Putamen (tissue), 1 donor: ENCODE data around the gene MEX3D.
A peak's percentile ranks its signal among the peaks of the same experiment; 100 is the strongest.

ENCODE experiments used
- DNase-seq: peaks from one replicate; pipeline ENCODE4 v3.0.0-alpha.2; 2016; ENCODE audit warnings: low spot score

The MEX3D gene

GRCh38 chr19:1568320-1569019 lies at the start of gene MEX3D:
TSS of gene MEX3D (minus strand) at chr19:1568325. CDS start at chr19:1568058, 267 bp downstream.
- DNase-seq, result peak; percentile 77

GRCh38 chr19:1616875-1617274 lies 48.8 kb upstream of the MEX3D start:
- no peak for DNase-seq

- no peak for DNase-seq
Observed at GRCh38 chr19:1616396-1616795, 48.3 kb upstream of the MEX3D start.

- DNase-seq, result no peak
Observed at GRCh38 chr19:1615156-1615765, 47.1 kb upstream of the MEX3D start.

- DNase-seq, result no peak
Observed at GRCh38 chr19:1613808-1614570, 45.9 kb upstream of the MEX3D start.

GRCh38 chr19:1613146-1613545 lies 45.0 kb upstream of the MEX3D start:
- no peak for DNase-seq

GRCh38 chr19:1612114-1613086 lies 44.3 kb upstream of the MEX3D start:
- no peak for DNase-seq

GRCh38 chr19:1611353-1611752 lies 43.2 kb upstream of the MEX3D start:
- DNase-seq, result no peak

GRCh38 chr19:1610579-1610978 lies 42.5 kb upstream of the MEX3D start:
- DNase-seq, result no peak

GRCh38 chr19:1609680-1610474 lies 41.8 kb upstream of the MEX3D start:
- no peak for DNase-seq

- DNase-seq, result no peak
Observed at GRCh38 chr19:1609103-1609396, 40.9 kb upstream of the MEX3D start.

GRCh38 chr19:1608359-1609102 lies 40.4 kb upstream of the MEX3D start:
- DNase-seq, result no peak

- DNase-seq, result no peak
Observed at GRCh38 chr19:1606138-1606651, 38.1 kb upstream of the MEX3D start.

GRCh38 chr19:1605236-1606137 lies 37.4 kb upstream of the MEX3D start, which contains the start of gene UQCR11:
TSS of gene UQCR11 (minus strand) at chr19:1605462. CDS start at chr19:1605409, 53 bp downstream.
- DNase-seq, result peak; percentile 97

GRCh38 chr19:1602091-1602707 lies 34.1 kb upstream of the MEX3D start:
- no peak for DNase-seq

GRCh38 chr19:1601613-1602064 lies 33.5 kb upstream of the MEX3D start:
- no peak for DNase-seq

GRCh38 chr19:1599460-1599846 lies 31.3 kb upstream of the MEX3D start:
- DNase-seq, result no peak

GRCh38 chr19:1598777-1599459 lies 30.8 kb upstream of the MEX3D start:
- DNase-seq, result no peak
